ENCODE data around the gene COL4A6.

COL4A6 gene

GRCh38 chrX:108312011-108312410 lies 126.2 kb downstream of the COL4A6 start:
- Histone ChIP-seq H3K79me1 (ENCODE audit: low read depth, low read length) (no peaks in the 10 kb centered on the region), H3K27ac (replicated peaks; ENCODE audit: low read length) (no peak overlapping the region), H3K14ac (ENCODE audit: low read length) (no peak overlapping the region), H3K23ac (ENCODE audit: low read depth, low read length, poor library complexity) (no peak overlapping the region), H2BK12ac (ENCODE audit: low read length) (no peak overlapping the region), H3K4ac (ENCODE audit: low read length) (no peak overlapping the region), H3K27me3 (ENCODE audit: control insufficient read depth in 3 of 3, insufficient read depth in 3 of 3, low read depth in 1 of 3, low read length in 3 of 3) (no peaks in the 10 kb centered on the region), H4K8ac (ENCODE audit: low read depth, low read length) (no peak overlapping the region), H3K4me2 (ENCODE audit: insufficient read depth, low read length, poor library complexity, severe bottlenecking) (no peak overlapping the region), H2AK5ac (ENCODE audit: low read depth, low read length) (no peak overlapping the region), H3K36me3 (replicated peaks in 1 of 2; ENCODE audit: control insufficient read depth in 2 of 2, insufficient read depth in 2 of 2, low read length in 2 of 2) (no peaks in the 10 kb centered on the region), H4K91ac (ENCODE audit: low read depth, low read length, poor library complexity) (no peak overlapping the region), H2BK120ac (ENCODE audit: low read depth, low read length) (no peak overlapping the region), H3K9me3 (replicated peaks in 1 of 2; ENCODE audit: control insufficient read depth in 2 of 2, insufficient read depth in 1 of 2, low read depth in 1 of 2, low read length in 2 of 2) (no peaks in the 10 kb centered on the region), H3K4me3 (ENCODE audit: low read length in 2 of 2) (no peak overlapping the region), H3K18ac (ENCODE audit: low read length) (no peak overlapping the region), H2BK15ac (ENCODE audit: low read length) (no peak overlapping the region), H2AFZ (ENCODE audit: low read length) (no peak overlapping the region), H3K9ac (ENCODE audit: low read depth, low read length, poor library complexity) (no peak overlapping the region), H3K4me1 (ENCODE audit: control insufficient read depth in 2 of 2, insufficient read depth in 1 of 2, low read depth in 1 of 2, low read length in 2 of 2) (no peaks in the 10 kb centered on the region), H2BK5ac (ENCODE audit: low read length) (no peak overlapping the region)
- no CpG with 5 or more reads among the region's 1 CpG for WGBS, 2 donors (ENCODE audit: extremely low coverage in 2 of 2, insufficient read length in 2 of 2, insufficient replicate concordance in 1 of 2)
- no peak for DNase-seq (ENCODE audit: low spot score)

GRCh38 chrX:108310506-108310905 lies 127.7 kb downstream of the COL4A6 start:
- Histone ChIP-seq H2BK120ac (ENCODE audit: low read depth, low read length) (no peak overlapping the region), H2AFZ (ENCODE audit: low read length) (no peak overlapping the region), H3K4me1 (ENCODE audit: control insufficient read depth in 2 of 2, insufficient read depth in 1 of 2, low read depth in 1 of 2, low read length in 2 of 2) (no peaks in the 10 kb centered on the region), H3K9me3 (replicated peaks in 1 of 2; ENCODE audit: control insufficient read depth in 2 of 2, insufficient read depth in 1 of 2, low read depth in 1 of 2, low read length in 2 of 2) (no peaks in the 10 kb centered on the region), H3K36me3 (replicated peaks in 1 of 2; ENCODE audit: control insufficient read depth in 2 of 2, insufficient read depth in 2 of 2, low read length in 2 of 2) (no peaks in the 10 kb centered on the region), H4K91ac (ENCODE audit: low read depth, low read length, poor library complexity) (no peak overlapping the region), H3K4ac (ENCODE audit: low read length) (no peak overlapping the region), H4K8ac (ENCODE audit: low read depth, low read length) (no peak overlapping the region), H3K27ac (replicated peaks; ENCODE audit: low read length) (no peak overlapping the region), H2AK5ac (ENCODE audit: low read depth, low read length) (no peak overlapping the region), H3K9ac (ENCODE audit: low read depth, low read length, poor library complexity) (no peak overlapping the region), H3K4me2 (ENCODE audit: insufficient read depth, low read length, poor library complexity, severe bottlenecking) (no peak overlapping the region), H3K18ac (ENCODE audit: low read length) (no peak overlapping the region), H2BK5ac (ENCODE audit: low read length) (no peak overlapping the region), H3K14ac (ENCODE audit: low read length) (no peak overlapping the region), H2BK12ac (ENCODE audit: low read length) (no peak overlapping the region), H2BK15ac (ENCODE audit: low read length) (no peak overlapping the region), H3K27me3 (ENCODE audit: control insufficient read depth in 3 of 3, insufficient read depth in 3 of 3, low read depth in 1 of 3, low read length in 3 of 3) (no peaks in the 10 kb centered on the region), H3K23ac (ENCODE audit: low read depth, low read length, poor library complexity) (no peak overlapping the region), H3K4me3 (ENCODE audit: low read length in 2 of 2) (no peak overlapping the region), H3K79me1 (ENCODE audit: low read depth, low read length) (no peaks in the 10 kb centered on the region)
- WGBS, 2 donors (ENCODE audit: extremely low coverage in 2 of 2, insufficient read length in 2 of 2, insufficient replicate concordance in 1 of 2), result no CpG with 5 or more reads among the region's 1 CpG
- no peak for DNase-seq (ENCODE audit: low spot score)

GRCh38 chrX:108309144-108309543 lies 129.1 kb downstream of the COL4A6 start:
- no peak overlapping the region for H2AK5ac ChIP-seq (ENCODE audit: low read depth, low read length)
- no peak overlapping the region for H4K91ac ChIP-seq (ENCODE audit: low read depth, low read length, poor library complexity)
- no peak overlapping the region for H3K27ac ChIP-seq (replicated peaks; ENCODE audit: low read length)
- no peaks in the 10 kb centered on the region for H3K27me3 ChIP-seq (ENCODE audit: control insufficient read depth in 3 of 3, insufficient read depth in 3 of 3, low read depth in 1 of 3, low read length in 3 of 3)
- H3K23ac ChIP-seq (ENCODE audit: low read depth, low read length, poor library complexity), result no peak overlapping the region
- H3K4me3 ChIP-seq (ENCODE audit: low read length in 2 of 2), result no peak overlapping the region
- no peak for DNase-seq (ENCODE audit: low spot score)
- H4K8ac ChIP-seq (ENCODE audit: low read depth, low read length), result no peak overlapping the region
- H2BK5ac ChIP-seq (ENCODE audit: low read length), result no peak overlapping the region
- H3K4me2 ChIP-seq (ENCODE audit: insufficient read depth, low read length, poor library complexity, severe bottlenecking), result no peak overlapping the region
- WGBS, 2 donors (ENCODE audit: extremely low coverage in 2 of 2, insufficient read length in 2 of 2, insufficient replicate concordance in 1 of 2), result no CpG with 5 or more reads among the region's 4 CpGs
- no peak overlapping the region for H2BK15ac ChIP-seq (ENCODE audit: low read length)
- no peak overlapping the region for H2BK120ac ChIP-seq (ENCODE audit: low read depth, low read length)
- no peak overlapping the region for H3K9ac ChIP-seq (ENCODE audit: low read depth, low read length, poor library complexity)
- H3K79me1 ChIP-seq (ENCODE audit: low read depth, low read length), result no peaks in the 10 kb centered on the region
- H3K4ac ChIP-seq (ENCODE audit: low read length), result no peak overlapping the region
- H3K36me3 ChIP-seq (replicated peaks in 1 of 2; ENCODE audit: control insufficient read depth in 2 of 2, insufficient read depth in 2 of 2, low read length in 2 of 2), result no peaks in the 10 kb centered on the region
- no peaks in the 10 kb centered on the region for H3K9me3 ChIP-seq (replicated peaks in 1 of 2; ENCODE audit: control insufficient read depth in 2 of 2, insufficient read depth in 1 of 2, low read depth in 1 of 2, low read length in 2 of 2)
- no peaks in the 10 kb centered on the region for H3K4me1 ChIP-seq (ENCODE audit: control insufficient read depth in 2 of 2, insufficient read depth in 1 of 2, low read depth in 1 of 2, low read length in 2 of 2)
- H2AFZ ChIP-seq (ENCODE audit: low read length), result no peak overlapping the region
- H2BK12ac ChIP-seq (ENCODE audit: low read length), result no peak overlapping the region
- no peak overlapping the region for H3K14ac ChIP-seq (ENCODE audit: low read length)
- H3K18ac ChIP-seq (ENCODE audit: low read length), result no peak overlapping the region

- WGBS, 2 donors (ENCODE audit: extremely low coverage in 2 of 2, insufficient read length in 2 of 2, insufficient replicate concordance in 1 of 2), result no CpG with 5 or more reads among the region's 6 CpGs
- Histone ChIP-seq H3K4me1 (ENCODE audit: control insufficient read depth in 2 of 2, insufficient read depth in 1 of 2, low read depth in 1 of 2, low read length in 2 of 2) (no peaks in the 10 kb centered on the region), H3K18ac (ENCODE audit: low read length) (no peak overlapping the region), H2BK15ac (ENCODE audit: low read length) (no peak overlapping the region), H3K79me1 (ENCODE audit: low read depth, low read length) (no peaks in the 10 kb centered on the region), H2BK120ac (ENCODE audit: low read depth, low read length) (no peak overlapping the region), H2AFZ (ENCODE audit: low read length) (no peak overlapping the region), H3K23ac (ENCODE audit: low read depth, low read length, poor library complexity) (no peak overlapping the region), H3K27ac (replicated peaks; ENCODE audit: low read length) (no peak overlapping the region), H3K14ac (ENCODE audit: low read length) (no peak overlapping the region), H3K27me3 (ENCODE audit: control insufficient read depth in 3 of 3, insufficient read depth in 3 of 3, low read depth in 1 of 3, low read length in 3 of 3) (no peaks in the 10 kb centered on the region), H3K4me2 (ENCODE audit: insufficient read depth, low read length, poor library complexity, severe bottlenecking) (no peak overlapping the region), H3K9ac (ENCODE audit: low read depth, low read length, poor library complexity) (no peak overlapping the region), H2BK5ac (ENCODE audit: low read length) (no peak overlapping the region), H4K8ac (ENCODE audit: low read depth, low read length) (no peak overlapping the region), H2BK12ac (ENCODE audit: low read length) (no peak overlapping the region), H3K36me3 (replicated peaks in 1 of 2; ENCODE audit: control insufficient read depth in 2 of 2, insufficient read depth in 2 of 2, low read length in 2 of 2) (no peaks in the 10 kb centered on the region), H3K9me3 (replicated peaks in 1 of 2; ENCODE audit: control insufficient read depth in 2 of 2, insufficient read depth in 1 of 2, low read depth in 1 of 2, low read length in 2 of 2) (no peaks in the 10 kb centered on the region), H2AK5ac (ENCODE audit: low read depth, low read length) (no peak overlapping the region), H4K91ac (ENCODE audit: low read depth, low read length, poor library complexity) (no peak overlapping the region), H3K4me3 (ENCODE audit: low read length in 2 of 2) (no peak overlapping the region), H3K4ac (ENCODE audit: low read length) (no peak overlapping the region)
- DNase-seq (ENCODE audit: low spot score), result no peak
Observed at GRCh38 chrX:108307132-108308085, 130.8 kb downstream of the COL4A6 start.

Measured in neuronal stem cell (in vitro differentiated cells).